Stimulated activated effector memory CD8-positive, alpha-beta T cell treated with anti-CD3 and anti-CD28 coated beads, Interleukin-12 subunit alpha, Interleukin-12 subunit beta, amount 100 ng/mL, for 72 hours (primary cell): Measurements from ENCODE around the gene ANLN.

ENCODE experiments used
- ATAC-seq: fragments of 150-1000 bp; cut with Tn5 transposase; 2 replicates; pipeline ENCODE4 v1.10.0; 2021
- DNase-seq, 2 donors: peaks; one replicate each; pipeline ENCODE4 v3.0.0; 2021 to 2022; ENCODE audit warnings: low spot score in 2 of 2
- H3K27ac Mint-ChIP-seq: one replicate; pipeline ENCODE4 v1.8.0; 2022; ENCODE audit warnings: mild to moderate bottlenecking, mixed read lengths
- H3K36me3 Mint-ChIP-seq: one replicate; pipeline ENCODE4 v1.8.0; 2022; ENCODE audit warnings: mild to moderate bottlenecking, mixed read lengths
- H3K4me1 Mint-ChIP-seq: one replicate; pipeline ENCODE4 v1.8.0; 2022; ENCODE audit warnings: mixed read lengths
- H3K4me3 Mint-ChIP-seq: one replicate; pipeline ENCODE4 v1.8.0; 2022; ENCODE audit warnings: mild to moderate bottlenecking, mixed read lengths
- H3K9me3 Mint-ChIP-seq: one replicate; pipeline ENCODE4 v1.8.0; 2022; ENCODE audit warnings: mixed read lengths

ANLN gene

DNA sequence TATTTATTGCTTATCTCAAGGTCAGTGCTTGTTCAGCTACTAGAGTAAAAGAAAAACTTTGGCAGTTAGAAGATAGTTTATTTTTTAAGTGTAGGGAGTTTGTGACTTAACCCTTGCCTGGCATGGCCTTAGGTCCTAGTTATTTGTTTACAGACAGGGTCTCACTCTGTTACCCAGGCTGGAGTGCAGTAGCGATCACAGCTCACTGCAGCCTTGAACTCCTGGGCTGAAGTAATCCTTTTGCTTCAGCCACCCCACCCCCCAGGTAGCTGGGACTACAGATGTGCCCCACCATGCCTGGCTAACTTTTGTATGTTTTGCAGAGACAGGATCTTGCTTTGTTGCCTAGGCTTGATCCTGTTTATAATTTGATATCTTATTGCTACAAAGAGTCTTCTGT lies 4.2 kb downstream of the ANLN start:
- Mint-ChIP-seq H3K27ac (no peak overlapping the region), H3K9me3 (no peaks in the 10 kb centered on the region), H3K4me1 (peaks cover 23% of the 10 kb centered on the region), H3K4me3 (no peak overlapping the region), H3K36me3 (peaks cover 39% of the 10 kb centered on the region)
- no peak for ATAC-seq
- DNase-seq = no peak

DNA sequence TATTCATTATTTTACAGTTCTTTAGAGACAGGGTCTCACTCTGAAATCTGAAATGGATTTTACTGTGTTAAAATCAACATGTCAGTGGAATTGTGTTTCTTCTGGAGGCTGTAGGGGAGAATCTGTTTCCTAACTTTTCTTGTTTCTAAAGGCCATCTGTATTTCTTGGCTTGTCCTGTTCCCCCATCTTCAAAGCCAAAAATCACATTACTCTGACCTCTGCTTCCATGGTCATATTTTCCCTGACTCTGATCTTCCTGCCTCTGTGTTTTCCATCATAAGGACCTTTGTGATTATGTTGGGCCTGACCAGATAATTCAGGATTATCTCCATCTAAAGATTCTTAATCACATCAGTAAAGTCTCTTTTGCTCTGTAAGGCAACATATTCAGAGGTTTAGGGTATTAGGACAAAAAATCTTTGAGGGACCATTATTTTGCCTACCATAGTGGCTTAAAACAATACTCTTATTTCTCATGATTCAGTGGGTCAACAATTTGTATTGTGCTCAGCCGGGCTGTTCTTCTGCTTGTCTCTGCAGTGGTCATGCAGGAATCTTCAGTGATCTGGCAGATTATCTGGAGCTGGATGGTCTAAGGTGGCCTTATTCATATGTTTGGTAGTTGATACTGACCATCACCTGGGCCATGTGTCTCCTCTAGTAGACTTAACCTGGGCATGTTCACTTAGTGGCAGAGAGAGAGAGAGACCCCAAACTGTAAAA lies 5.7 kb downstream of the ANLN start:
- Mint-ChIP-seq H3K4me3 (no peak overlapping the region), H3K9me3 (no peaks in the 10 kb centered on the region), H3K27ac (no peak overlapping the region), H3K36me3 (peaks cover 40% of the 10 kb centered on the region), H3K4me1 (peaks cover 19% of the 10 kb centered on the region)
- DNase-seq (no peak), ATAC-seq (no peak)

DNA sequence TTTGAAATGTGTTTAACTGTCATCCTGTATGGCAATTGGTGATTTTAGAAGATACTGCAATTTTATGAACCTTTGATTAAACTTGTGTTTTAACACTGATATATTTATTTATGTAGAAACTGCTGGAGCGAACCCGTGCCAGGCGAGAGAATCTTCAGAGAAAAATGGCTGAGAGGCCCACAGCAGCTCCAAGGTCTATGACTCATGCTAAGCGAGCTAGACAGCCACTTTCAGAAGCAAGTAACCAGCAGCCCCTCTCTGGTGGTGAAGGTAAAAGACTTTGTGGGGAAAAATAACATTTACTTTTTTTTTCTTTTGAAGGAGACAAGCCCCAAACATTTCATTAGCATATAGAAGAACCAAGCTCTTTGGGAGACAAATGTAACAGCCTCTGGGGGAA lies 6.5 kb downstream of the ANLN start:
- H3K4me3 Mint-ChIP-seq = no peak overlapping the region
- no peak for ATAC-seq
- no peaks in the 10 kb centered on the region for H3K9me3 Mint-ChIP-seq
- H3K27ac Mint-ChIP-seq = no peak overlapping the region
- H3K4me1 Mint-ChIP-seq = peaks cover 11% of the 10 kb centered on the region
- no peak for DNase-seq
- peaks cover 40% of the 10 kb centered on the region for H3K36me3 Mint-ChIP-seq

DNA sequence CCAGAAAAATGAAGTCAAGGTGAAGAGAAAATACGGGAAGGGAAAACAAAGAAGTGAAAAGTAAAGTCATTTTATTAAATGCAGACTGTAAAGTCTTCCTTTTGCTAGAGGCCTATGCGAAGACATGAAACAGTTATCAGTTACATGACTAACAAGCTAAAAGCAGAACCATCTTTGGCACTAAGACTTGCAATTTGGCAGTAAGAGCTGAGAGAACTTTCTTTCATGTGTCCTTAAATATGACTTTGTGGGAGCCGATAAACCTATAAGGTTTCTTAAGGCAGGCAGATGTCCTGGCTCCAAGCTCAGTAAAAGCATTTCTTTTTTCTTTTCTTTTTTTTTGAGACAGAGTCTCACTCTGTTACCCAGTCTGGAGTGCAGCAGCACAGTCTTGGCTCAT lies 10.4 kb downstream of the ANLN start:
- no peak for DNase-seq
- Mint-ChIP-seq H3K4me3 (no peak overlapping the region), H3K36me3 (peaks cover 48% of the 10 kb centered on the region), H3K9me3 (no peaks in the 10 kb centered on the region), H3K4me1 (peaks cover 1% of the 10 kb centered on the region), H3K27ac (no peak overlapping the region)
- no peak for ATAC-seq

DNA sequence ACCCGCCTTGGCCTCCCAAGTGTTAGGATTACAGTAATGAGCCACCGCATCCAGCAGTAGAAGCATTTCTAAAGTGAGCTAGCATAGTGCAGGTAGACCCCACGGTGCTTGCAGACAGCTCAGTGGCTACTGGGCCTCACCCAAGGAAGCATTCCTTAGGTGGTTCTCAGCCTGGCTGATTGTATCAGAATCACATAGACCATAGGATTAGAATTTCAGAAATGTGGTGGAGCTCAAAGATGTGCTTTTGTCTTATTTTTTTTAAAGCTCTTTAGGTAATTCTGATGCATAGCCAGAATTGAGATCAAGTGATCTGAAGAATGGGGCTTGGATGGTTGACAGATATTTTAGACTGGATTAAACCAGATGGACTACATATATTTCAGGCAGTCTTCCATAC lies 10.9 kb downstream of the ANLN start:
- ATAC-seq = no peak
- Mint-ChIP-seq H3K4me3 (no peak overlapping the region), H3K27ac (no peak overlapping the region), H3K4me1 (peaks cover 6% of the 10 kb centered on the region), H3K9me3 (no peaks in the 10 kb centered on the region), H3K36me3 (peaks cover 48% of the 10 kb centered on the region)
- DNase-seq = no peak

DNA sequence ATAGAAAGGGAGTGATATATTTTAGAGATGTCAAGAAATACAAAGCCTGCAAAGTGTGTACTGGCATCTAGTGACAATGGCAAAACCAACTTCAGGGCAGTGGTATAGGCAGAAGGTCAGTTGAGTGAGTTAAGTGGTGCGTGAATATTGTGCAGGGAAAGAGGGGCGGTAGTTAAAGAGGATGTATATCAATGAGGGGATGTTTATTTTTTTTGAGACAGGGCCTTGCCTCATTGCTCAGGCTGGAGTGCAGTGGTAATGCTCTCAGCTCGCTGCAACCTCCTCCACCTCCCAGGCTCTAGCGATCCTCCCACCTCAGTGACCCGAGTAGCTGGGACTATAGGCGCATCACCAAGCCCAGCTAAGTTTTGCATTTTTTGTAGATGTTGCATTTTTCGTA lies 13.8 kb downstream of the ANLN start:
- no peak for ATAC-seq
- Mint-ChIP-seq H3K4me1 (peaks cover 6% of the 10 kb centered on the region), H3K4me3 (no peak overlapping the region), H3K9me3 (no peaks in the 10 kb centered on the region), H3K36me3 (peaks cover 31% of the 10 kb centered on the region), H3K27ac (no peak overlapping the region)
- DNase-seq = no peak

DNA sequence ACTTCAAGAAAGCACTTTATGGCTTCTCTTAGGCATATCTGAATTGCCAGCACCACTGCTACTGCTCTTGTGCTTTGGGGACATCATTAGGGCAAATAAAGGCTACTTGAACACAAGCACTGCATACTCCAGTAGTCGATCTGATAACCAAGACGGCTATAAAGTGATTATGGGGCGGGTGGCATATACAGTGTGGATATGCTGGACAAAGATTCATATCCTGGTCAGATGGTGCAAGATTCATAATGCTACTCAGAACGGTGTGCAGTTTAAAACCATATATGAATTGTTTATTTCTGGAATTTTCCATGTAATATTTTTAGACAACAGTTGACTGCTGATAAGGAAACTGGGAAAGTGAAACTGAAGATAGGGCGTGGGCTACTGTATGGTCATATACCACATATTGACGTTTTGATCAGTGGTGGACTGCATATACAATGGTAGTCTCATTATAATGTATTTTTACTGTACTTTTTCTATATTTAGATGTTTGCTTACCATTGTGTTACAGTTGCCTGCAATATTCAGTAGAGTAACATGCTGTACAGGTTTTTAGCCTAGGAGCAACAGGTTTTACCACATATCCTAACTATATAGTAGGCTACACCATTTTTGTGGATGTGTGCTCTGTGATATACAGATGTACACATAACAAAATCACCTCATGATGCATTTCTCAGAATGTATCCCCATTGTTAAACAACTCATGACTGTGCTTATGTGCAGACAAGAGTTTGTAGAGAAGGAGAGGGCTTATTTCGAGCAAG lies 15.2 kb downstream of the ANLN start:
- Mint-ChIP-seq H3K4me1 (peaks cover 6% of the 10 kb centered on the region), H3K9me3 (no peaks in the 10 kb centered on the region), H3K36me3 (peaks cover 24% of the 10 kb centered on the region), H3K4me3 (no peak overlapping the region), H3K27ac (no peak overlapping the region)
- DNase-seq (no peak), ATAC-seq (no peak)

DNA sequence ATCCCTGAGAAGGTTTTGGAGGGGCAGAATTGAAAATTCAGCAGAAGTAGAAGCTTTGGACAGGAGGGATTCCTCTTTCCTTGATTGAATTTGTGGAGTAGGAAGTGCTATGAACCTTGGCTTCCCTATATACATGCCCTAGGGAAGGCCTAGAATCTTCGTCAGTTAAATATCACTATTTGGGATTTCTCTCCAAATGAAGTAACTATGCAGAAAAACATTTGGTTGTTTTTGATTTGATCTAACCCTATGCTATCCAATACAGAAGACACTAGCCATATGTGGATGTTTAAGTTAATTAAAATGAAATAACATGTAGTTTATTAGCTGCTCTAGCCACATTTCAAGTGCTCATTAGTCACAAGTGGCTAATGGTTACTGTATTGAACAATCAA lies 15.7 kb downstream of the ANLN start:
- Mint-ChIP-seq H3K36me3 (peaks cover 24% of the 10 kb centered on the region), H3K4me1 (peaks cover 6% of the 10 kb centered on the region), H3K9me3 (no peaks in the 10 kb centered on the region), H3K4me3 (no peak overlapping the region), H3K27ac (no peak overlapping the region)
- DNase-seq = no peak
- no peak for ATAC-seq

DNA sequence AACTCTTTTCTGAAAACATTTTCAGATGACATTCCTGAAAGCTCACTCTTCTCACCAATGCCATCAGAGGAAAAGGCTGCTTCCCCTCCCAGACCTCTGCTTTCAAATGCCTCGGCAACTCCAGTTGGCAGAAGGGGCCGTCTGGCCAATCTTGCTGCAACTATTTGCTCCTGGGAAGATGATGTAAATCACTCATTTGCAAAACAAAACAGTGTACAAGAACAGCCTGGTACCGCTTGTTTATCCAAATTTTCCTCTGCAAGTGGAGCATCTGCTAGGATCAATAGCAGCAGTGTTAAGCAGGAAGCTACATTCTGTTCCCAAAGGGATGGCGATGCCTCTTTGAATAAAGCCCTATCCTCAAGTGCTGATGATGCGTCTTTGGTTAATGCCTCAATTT lies 16.5 kb downstream of the ANLN start:
- Mint-ChIP-seq H3K4me1 (peaks cover 6% of the 10 kb centered on the region), H3K4me3 (no peak overlapping the region), H3K27ac (no peak overlapping the region), H3K36me3 (peaks cover 24% of the 10 kb centered on the region), H3K9me3 (no peaks in the 10 kb centered on the region)
- ATAC-seq (no peak), DNase-seq (no peak)

DNA sequence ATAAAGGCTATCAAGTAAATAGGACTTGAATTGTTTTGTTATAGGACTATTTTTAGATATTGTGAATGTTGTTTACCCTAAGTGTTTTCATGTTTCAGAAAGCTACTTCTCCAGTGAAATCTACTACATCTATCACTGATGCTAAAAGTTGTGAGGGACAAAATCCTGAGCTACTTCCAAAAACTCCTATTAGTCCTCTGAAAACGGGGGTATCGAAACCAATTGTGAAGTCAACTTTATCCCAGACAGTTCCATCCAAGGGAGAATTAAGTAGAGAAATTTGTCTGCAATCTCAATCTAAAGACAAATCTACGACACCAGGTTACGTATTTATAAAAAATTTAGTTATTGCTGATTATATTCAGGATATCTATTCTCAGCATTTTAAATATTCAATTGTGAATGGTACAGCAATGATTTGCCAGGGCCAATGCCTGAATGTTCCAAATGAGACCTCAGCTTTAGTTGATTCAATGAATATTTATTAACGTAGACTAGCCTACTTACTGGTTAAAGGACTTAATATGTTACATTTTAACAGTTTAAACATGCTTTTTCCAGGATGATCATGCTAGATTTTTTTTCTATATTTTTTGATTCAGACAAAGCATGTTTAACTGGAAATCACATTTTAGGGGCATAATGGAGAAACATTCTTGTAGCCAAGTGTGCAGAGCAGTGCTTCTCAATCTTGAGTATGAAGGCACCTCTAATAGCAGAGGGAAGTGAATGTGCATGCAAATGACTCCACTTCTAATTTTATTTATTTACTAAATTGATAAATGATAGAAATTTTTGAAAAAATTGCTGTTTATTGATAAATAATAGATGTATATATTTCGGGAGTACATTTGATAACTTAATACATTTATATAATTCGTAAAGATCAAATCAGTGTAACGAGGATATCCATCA lies 18.2 kb downstream of the ANLN start:
- H3K36me3 Mint-ChIP-seq = peaks cover 16% of the 10 kb centered on the region
- no peak overlapping the region for H3K4me3 Mint-ChIP-seq
- ATAC-seq = no peak
- peaks cover 6% of the 10 kb centered on the region for H3K4me1 Mint-ChIP-seq
- no peak overlapping the region for H3K27ac Mint-ChIP-seq
- no peaks in the 10 kb centered on the region for H3K9me3 Mint-ChIP-seq
- DNase-seq = no peak

DNA sequence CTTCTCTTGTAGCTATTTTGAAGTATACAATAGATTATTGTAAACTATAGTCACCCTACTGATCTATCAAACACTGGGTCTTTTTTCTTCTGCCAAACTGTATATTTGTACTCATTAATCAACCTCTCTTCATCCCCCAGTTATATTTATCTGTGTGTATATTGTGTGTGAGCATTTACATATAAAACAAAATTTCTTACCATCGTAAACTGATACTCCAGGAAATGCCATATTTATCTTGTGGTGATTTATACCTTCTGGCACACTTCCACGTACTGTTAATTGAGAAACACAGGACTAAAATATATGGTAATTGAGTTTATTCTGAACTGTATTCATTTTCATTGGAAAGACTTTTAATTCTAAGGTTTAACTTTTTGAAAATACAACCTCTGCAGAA lies 18.9 kb downstream of the ANLN start:
- DNase-seq = no peak
- ATAC-seq = no peak
- Mint-ChIP-seq H3K36me3 (peaks cover 16% of the 10 kb centered on the region), H3K27ac (no peak overlapping the region), H3K4me3 (no peak overlapping the region), H3K4me1 (peaks cover 6% of the 10 kb centered on the region), H3K9me3 (no peaks in the 10 kb centered on the region)

DNA sequence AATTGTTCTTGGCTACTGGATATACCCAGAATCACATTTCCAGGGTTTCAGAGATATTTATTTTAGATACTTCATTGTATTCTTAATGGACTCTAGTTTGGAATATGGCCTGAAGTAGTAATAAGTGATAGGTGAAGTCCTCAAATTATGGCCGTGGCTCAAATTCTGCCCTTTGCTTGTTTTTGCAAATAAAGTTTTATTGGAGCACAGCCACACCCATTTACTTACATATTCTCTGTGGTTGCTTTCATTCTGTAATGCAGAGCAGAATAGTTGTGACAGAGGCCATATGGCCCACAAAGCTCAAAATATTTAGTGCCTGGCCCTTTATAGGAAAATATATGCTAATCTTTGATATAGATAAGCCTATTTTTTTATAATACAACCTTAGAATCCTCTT lies 19.5 kb downstream of the ANLN start:
- no peaks in the 10 kb centered on the region for H3K9me3 Mint-ChIP-seq
- H3K36me3 Mint-ChIP-seq = peaks cover 16% of the 10 kb centered on the region
- DNase-seq (no peak), ATAC-seq (no peak)
- H3K4me3 Mint-ChIP-seq = no peak overlapping the region
- no peak overlapping the region for H3K27ac Mint-ChIP-seq
- peaks cover 6% of the 10 kb centered on the region for H3K4me1 Mint-ChIP-seq

DNA sequence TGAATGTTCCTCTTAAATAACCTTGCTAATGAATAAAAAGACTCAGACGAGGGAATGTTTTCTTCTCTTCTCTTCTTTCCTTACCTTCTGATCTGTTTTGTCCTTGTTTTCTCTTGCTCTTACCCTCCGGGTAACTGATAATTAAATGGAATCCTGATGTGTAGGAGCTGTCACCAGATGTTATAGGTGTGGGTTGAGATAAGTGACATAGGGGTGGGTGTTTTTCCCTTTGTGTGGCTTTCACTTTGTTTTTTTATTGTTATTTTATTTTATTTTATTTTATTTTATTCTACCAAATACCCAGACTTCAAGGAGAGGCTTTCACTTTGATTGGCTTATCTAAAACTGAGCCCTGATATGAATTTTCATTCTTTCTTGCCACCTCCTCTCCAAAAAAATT lies 25.5 kb downstream of the ANLN start:
- Mint-ChIP-seq H3K4me3 (no peak overlapping the region), H3K27ac (no peak overlapping the region), H3K4me1 (no peaks in the 10 kb centered on the region), H3K36me3 (peaks cover 35% of the 10 kb centered on the region), H3K9me3 (no peaks in the 10 kb centered on the region)
- DNase-seq = no peak
- ATAC-seq = no peak

DNA sequence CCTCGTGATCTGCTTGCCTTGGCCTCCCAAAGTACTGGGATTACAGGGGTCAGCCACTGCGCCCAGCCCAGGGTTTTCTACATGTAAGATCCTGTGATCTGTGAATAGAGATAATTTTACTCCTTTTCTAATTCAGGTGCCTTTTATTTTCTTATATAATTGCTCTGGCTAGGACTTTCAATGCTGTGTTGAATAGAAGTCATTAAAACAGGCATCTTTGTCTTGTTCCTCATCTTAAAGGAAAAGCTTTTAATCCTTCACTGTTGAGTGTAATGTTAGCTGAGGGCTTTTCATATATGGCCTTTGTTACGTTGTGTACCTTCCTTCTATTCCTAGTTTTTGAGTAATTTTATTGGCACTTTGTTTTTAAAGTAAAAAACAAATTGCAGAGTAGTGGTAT lies 26.6 kb downstream of the ANLN start:
- Mint-ChIP-seq H3K36me3 (peaks cover 45% of the 10 kb centered on the region), H3K27ac (no peak overlapping the region), H3K9me3 (no peaks in the 10 kb centered on the region), H3K4me1 (no peaks in the 10 kb centered on the region), H3K4me3 (no peak overlapping the region)
- DNase-seq = no peak
- no peak for ATAC-seq

DNA sequence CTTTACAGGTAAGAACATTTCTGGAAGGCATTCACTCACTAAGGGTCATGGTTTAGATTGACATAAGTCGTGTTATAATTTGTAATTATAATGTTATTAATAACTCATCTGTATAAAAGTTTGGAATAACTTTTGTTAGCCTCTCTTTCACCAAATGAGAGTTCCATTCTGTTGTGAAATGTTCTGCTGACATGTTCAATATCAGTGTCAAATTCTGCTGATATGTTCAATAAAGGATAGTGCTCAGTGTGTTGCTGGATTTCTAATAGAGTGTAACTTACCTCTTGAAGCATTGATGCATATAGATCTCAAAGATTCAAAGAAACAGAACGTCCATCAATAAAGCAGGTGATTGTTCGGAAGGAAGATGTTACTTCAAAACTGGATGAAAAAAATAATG lies 30.6 kb downstream of the ANLN start:
- peaks cover 68% of the 10 kb centered on the region for H3K36me3 Mint-ChIP-seq
- ATAC-seq (no peak), DNase-seq (no peak)
- no peak overlapping the region for H3K27ac Mint-ChIP-seq
- no peak overlapping the region for H3K4me3 Mint-ChIP-seq
- no peaks in the 10 kb centered on the region for H3K9me3 Mint-ChIP-seq
- no peaks in the 10 kb centered on the region for H3K4me1 Mint-ChIP-seq
